ENCODE results near the gene IRX6. TPM values are rescaled to one million over a fixed set of nuclear protein-coding genes. Genes with fewer than 3 reads are reported as not detected.

IRX6 gene
- polyA plus RNA-seq (2011; rRNA removed) (not detected in 2 replicates), polyA minus RNA-seq (2011; rRNA and poly(A)+ RNA removed) (not detected in 2 replicates)

GRCh38 chr16:55323637-55324271 lies at the start of gene IRX6:
Gene IRX6 (plus strand): TSS chr16:55324203. CDS start chr16:55325092, 889 bp downstream.
- POLR2A ChIA-PET = no interaction called here
- peaks cover 1% of the 10 kb centered on the region; the same call in 1 of the 2 replicates for H3K27me3 ChIP-seq (ENCODE audit: control insufficient read depth, insufficient read depth, low read length)
- TF ChIP-seq CTCF (IDR thresholded peaks at IDR 0.05; ENCODE audit: insufficient read depth, low read depth, low read length) = peak; percentile 24; the same call in 1 of the 2 replicates
- CTCF ChIA-PET = interaction anchor here (0.9 to 1.1 kb wide), 5 partner anchors 8 to 26 kb away, joined by 3 read pairs; no protein-coding TSS in a partner anchor
- DNase-seq (ENCODE audit: low read depth) = no peak
- H3K36me3 ChIP-seq (ENCODE audit: control insufficient read depth, insufficient read depth, low read length) = no peaks in the 10 kb centered on the region
- no peak within 1 kb of the TSS for H3K4me3 ChIP-seq (ENCODE audit: low read depth, low read length)

- DNase-seq (ENCODE audit: low read depth) = no peak
- Histone ChIP-seq H3K27me3 (ENCODE audit: control insufficient read depth, insufficient read depth, low read length) (no peaks in the 10 kb centered on the region), H3K4me3 (ENCODE audit: low read depth, low read length) (no peak overlapping the region), H3K36me3 (ENCODE audit: control insufficient read depth, insufficient read depth, low read length) (no peaks in the 10 kb centered on the region)
- no peak for TF ChIP-seq CTCF (IDR thresholded peaks at IDR 0.05; ENCODE audit: insufficient read depth, low read depth, low read length)
- ChIA-PET CTCF (interaction anchor here (0.7 kb wide), 1 partner anchor 24 kb away, joined by 3 read pairs; no protein-coding TSS in a partner anchor), POLR2A (no interaction called here)
Observed at GRCh38 chr16:55274391-55274790, 49.6 kb upstream of the IRX6 start.

- H3K27me3 ChIP-seq (ENCODE audit: control insufficient read depth, insufficient read depth, low read length) = no peaks in the 10 kb centered on the region
- no peak for TF ChIP-seq CTCF (IDR thresholded peaks at IDR 0.05; ENCODE audit: insufficient read depth, low read depth, low read length)
- DNase-seq (ENCODE audit: low read depth) = no peak
- ChIA-PET CTCF (no interaction called here), POLR2A (no interaction called here)
- no peaks in the 10 kb centered on the region for H3K36me3 ChIP-seq (ENCODE audit: control insufficient read depth, insufficient read depth, low read length)
- no peak overlapping the region for H3K4me3 ChIP-seq (ENCODE audit: low read depth, low read length)
Observed at GRCh38 chr16:55275167-55275566, 48.8 kb upstream of the IRX6 start.

GRCh38 chr16:55275869-55276268 lies 48.1 kb upstream of the IRX6 start:
- Histone ChIP-seq H3K27me3 (ENCODE audit: control insufficient read depth, insufficient read depth, low read length) (no peaks in the 10 kb centered on the region), H3K4me3 (ENCODE audit: low read depth, low read length) (no peak overlapping the region), H3K36me3 (ENCODE audit: control insufficient read depth, insufficient read depth, low read length) (no peaks in the 10 kb centered on the region)
- POLR2A ChIA-PET = no interaction called here
- CTCF ChIA-PET = no interaction called here
- no peak for TF ChIP-seq CTCF (IDR thresholded peaks at IDR 0.05; ENCODE audit: insufficient read depth, low read depth, low read length)
- DNase-seq (ENCODE audit: low read depth) = no peak

GRCh38 chr16:55277536-55277935 lies 46.5 kb upstream of the IRX6 start:
- POLR2A ChIA-PET = no interaction called here
- H3K4me3 ChIP-seq (ENCODE audit: low read depth, low read length) = no peak overlapping the region
- DNase-seq (ENCODE audit: low read depth) = no peak
- CTCF ChIA-PET = no interaction called here
- H3K27me3 ChIP-seq (ENCODE audit: control insufficient read depth, insufficient read depth, low read length) = no peaks in the 10 kb centered on the region
- H3K36me3 ChIP-seq (ENCODE audit: control insufficient read depth, insufficient read depth, low read length) = no peaks in the 10 kb centered on the region
- no peak for TF ChIP-seq CTCF (IDR thresholded peaks at IDR 0.05; ENCODE audit: insufficient read depth, low read depth, low read length)

Data from BJ (cell line).